DMS53 treated with DMSO at 0.1 percent for 48 hours (cell line): ENCODE data around the gene MACROD2.
A peak's percentile ranks its signal among the peaks of the same experiment; 100 is the strongest.

Source experiments
- DNase-seq: peaks from one replicate; lab custom pipeline; 2025; ENCODE audit not compliant: unreplicated experiment; lab: John Stamatoyannopoulos, UW

The MACROD2 gene

DNA sequence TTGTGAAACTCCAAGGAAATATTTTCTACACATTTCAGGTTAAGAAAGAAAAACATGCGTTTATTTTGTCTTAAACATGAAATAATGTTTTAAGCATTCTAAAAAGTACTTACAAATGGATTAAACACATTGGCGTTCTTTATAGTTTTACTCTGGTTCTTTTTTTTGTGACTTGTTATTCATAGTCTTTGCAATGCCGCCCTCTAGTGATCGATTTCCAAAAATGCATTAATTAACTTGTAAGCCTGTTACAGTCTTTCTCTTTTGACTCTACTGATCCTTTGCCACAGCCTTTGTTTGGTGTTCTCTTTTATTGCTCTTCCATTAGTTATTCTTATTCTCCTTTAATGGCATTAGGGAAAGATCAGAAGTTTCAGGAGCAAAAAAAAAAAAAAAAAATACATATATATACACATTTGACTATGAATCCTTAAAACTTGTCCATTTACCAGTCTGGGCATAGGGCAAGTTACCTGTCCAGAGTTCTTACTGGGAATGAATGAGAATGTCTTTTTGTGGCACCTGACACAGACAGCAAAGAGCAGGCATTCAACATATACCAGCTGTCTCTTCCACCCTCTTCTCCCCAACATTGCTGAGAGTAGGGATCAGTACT is 59.9 kb downstream of the MACROD2 start:
- DNase-seq = peak; percentile 63

DNA sequence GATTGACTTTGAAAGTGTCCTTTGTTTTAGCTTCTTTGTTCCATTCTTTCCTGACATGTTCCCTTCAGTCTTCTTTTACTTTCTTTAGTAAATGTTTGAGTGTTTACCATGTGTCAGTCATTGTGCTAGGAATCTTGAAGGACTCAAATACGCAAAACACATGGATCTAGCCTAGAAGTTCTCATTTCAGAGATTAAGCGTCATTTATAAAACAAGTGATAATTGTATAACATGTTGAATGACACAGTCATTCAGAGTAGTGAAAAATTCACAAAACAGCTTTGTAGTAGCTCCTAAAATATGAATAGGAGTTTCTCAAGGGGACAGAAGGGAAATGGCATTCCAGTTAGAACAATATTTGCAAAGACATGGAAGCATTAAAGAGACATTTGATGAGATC is 66.9 kb downstream of the MACROD2 start:
- no peak for DNase-seq

DNA sequence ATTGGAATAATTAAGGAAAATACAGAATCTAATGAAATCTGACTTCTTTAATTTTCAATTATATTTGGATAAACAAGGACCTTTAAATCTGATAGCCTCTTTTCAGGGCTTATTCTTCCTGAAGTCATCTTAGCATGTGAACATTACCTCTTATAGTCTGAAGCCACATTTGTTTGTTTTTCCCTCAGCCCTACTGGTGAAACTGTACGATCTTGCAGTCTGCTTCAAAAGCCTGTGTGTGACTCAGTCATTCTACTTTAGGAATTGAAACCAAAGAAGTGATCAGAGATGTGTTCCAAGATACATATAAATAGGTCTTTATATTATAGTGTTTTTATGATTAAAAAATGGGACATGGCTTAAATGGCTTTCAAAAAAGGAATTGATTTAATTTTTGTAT is 67.5 kb downstream of the MACROD2 start:
- peak; percentile 32 for DNase-seq

DNA sequence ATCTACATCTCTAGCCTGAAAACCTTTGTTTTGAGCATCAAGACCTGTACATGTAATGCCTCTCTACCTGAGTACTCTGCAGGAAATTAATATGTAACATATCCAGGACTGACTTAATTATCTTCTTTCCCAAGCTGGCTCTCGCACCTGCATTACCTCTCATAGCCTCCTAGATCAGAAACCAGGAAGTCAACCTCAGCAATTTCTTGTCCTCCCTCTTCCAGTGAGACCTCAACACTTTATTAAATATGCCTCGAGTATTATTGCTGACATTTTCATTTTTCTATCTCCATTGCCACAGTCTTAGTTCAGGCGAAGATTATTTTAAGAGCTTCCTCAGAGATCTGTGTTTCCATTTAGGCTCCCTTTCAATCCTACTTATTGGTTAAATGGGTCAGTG is 69.0 kb downstream of the MACROD2 start:
- no peak for DNase-seq

DNA sequence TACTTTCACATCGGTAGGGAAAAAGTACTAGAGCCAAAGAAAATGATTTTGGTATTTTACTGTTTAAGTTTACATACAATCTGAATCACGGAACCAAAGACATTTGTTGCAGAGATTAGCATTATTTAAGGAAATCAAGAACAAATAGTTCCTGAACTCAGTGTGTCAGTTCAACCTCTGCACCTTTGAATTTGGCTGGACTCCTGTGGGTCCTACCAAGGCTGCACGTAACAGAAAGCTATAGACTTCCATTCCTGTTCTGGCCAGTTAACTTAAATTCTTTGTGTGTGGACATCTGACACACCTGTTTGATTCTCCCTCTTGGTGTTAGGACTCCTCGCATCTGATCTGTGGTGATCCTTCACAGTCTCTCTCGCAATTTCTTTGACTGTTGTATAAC is 69.6 kb downstream of the MACROD2 start:
- no peak for DNase-seq

DNA sequence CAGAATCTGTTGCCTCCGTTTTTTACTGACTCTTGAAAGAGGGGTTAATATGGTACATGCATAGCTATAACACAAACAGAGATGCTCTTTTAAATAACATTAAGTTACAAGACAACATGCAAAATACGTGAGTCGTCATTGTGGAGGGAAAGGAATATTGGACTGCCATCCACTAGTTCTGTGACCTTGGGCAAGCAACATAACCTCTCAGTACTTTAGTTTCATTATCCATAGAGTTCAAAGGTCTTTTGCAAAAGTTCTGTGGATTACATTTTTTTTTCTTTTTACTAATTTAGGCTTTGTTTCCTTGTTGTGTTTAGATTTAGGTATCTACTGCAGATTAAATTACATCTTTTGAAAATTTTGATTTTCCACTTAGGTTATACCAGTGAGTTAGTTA is 70.5 kb downstream of the MACROD2 start:
- DNase-seq = no peak

DNA sequence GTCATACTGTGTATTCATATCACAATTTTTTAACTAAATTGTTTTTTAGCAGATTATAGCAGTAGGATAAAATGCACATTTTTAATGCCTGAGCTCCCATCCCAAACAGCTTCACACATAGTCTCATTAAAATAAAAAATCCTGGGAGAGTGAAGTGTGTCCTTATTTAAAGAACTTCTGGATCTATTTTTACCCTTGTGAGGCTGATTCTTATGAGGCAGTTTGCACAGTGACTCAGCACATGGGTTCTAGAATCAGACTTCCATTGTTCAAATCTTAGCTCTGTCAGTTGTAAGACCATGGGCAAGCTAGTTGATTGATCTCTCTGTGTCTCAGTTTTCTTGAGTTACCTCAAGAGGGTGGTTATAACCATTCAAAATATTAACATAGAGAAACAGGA is 72.3 kb downstream of the MACROD2 start:
- no peak for DNase-seq

DNA sequence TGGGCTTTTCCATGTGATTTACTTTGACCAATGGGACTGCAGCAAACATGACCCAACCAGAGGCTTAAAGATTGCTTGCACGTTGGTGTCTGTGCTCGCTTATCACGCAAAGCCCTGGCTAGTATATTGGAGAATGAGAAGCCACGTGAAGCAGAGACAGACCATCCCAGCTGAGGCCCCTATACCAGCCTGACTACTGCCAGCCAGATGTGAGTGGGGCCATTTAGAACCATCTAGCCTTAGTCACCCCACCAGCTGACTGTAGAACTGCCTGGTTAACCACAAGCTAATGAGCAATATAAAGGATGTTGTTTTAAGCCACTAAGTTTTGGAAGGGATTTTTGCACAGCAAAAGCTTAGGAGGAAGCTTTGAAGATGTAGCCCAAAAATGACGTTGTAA is 74.5 kb downstream of the MACROD2 start:
- DNase-seq = no peak

DNA sequence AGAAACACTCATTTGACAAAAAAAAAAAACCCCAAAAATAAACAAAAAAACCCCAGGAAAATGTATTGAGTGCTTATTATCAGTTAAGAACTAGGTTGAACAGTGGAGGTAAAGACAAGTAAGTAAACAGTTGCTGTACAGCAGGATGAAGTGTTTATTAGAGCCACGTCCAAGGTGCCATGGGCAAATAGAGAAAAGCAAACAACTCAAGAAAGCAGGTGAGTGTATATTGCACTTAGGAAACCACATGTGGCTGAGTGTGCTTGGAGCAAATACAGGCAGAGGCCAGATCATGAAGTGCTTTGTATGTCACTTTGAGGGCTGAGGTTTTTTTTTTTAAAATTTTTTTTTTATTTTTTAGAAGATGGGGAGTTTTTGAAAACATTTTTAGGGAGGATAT is 98.3 kb downstream of the MACROD2 start:
- peak; percentile 98 for DNase-seq

DNA sequence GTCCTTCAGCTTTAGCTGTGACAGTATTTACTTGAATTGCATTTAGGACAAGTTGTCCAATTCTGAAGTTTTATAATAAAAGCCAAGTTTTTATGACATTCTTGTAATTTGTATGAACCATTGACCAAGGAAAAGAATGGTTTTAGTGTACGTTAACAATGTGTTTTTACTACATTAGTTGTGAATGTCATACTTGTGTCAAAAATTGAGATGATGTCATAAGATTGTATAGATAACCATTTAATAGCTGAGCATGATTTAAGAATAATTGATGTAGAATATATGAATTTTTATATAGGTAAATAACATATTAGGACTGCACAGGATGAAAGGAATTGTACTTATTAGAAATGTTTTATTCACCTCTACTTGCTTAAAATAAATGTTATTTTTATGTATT is 102.9 kb downstream of the MACROD2 start:
- no peak for DNase-seq

DNA sequence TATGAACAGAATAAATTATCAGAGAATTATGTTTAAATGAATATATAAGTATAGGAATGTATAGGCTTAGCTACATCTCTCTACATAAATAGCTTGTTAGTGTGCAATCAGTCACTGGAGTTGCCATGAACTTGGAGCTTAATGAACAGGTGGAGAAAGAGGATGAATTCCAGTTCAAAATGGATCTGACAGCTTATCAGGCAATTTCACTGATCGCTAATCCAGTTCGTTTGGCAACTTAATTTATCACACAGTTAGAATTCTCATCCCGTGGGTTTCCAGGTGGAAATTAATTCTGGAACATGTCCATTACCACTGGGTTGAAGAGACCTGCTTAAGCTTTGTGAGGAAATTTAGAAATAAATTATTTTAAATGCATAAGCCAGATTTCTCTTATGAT is 118.1 kb downstream of the MACROD2 start:
- no peak for DNase-seq

DNA sequence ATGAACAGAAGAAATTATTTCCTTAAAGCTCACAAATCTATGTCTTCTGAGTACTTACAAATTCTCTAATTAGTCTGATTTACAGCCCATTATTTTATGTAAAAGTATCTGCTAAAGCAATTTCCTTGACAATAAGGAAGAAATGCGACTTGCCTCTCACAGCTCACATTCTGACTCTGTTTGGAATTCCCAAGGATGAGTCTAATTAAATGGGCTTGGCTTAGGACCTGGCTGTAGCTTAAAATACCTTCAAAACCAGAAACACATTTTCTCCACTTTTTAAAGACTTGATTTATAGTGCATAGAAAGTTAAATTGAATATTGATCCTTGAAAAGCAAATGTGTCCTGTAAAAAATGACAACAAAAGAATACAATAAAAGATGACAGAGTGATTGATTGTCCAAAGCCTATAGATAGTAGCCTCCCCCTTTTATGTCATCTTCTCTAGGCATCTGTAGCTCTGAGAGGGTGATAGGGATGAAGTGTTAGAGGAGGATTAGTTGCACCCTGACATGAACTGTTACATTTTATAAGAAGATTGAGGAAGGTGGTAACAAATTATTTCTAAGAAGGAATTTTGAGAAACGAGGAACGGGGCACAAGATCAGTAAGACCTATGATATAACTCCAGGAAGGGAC is 118.9 kb downstream of the MACROD2 start:
- no peak for DNase-seq

DNA sequence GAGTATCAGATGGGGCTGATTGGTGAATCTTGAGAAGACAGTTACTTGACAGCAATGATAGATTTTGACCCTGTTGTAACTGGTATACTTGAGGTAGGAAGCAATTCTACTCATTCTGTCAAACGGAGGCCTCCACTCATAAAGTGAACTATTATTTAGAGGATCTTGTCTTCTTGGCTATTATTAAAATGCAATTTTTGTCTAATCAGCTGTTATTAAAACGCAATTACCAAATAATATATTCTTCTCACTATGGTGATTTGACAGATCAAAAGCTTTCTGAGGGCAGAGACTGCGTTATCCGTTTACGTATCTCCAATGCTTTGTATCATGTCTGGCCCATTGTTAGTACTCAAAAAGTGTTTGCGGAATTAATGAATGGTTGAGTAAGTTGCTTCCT is 120.7 kb downstream of the MACROD2 start:
- DNase-seq = no peak

DNA sequence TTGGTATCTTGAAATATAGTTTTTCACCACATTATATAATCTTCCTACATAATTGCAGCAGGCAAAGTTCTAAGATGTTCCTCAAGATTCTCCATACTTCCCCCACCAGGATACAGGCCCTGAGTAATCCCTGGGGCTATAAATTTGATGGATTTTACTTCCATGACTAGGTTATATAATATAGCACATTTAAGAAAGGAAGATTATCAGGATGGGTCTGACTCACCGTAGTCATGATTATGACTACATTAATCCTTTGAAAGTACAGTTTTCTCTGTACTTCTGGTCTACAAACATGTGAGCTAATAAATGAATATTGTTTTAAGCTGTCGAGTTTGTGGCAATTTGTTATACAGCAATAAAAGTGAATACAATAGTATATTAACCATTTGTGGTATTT is 122.5 kb downstream of the MACROD2 start:
- no peak for DNase-seq

DNA sequence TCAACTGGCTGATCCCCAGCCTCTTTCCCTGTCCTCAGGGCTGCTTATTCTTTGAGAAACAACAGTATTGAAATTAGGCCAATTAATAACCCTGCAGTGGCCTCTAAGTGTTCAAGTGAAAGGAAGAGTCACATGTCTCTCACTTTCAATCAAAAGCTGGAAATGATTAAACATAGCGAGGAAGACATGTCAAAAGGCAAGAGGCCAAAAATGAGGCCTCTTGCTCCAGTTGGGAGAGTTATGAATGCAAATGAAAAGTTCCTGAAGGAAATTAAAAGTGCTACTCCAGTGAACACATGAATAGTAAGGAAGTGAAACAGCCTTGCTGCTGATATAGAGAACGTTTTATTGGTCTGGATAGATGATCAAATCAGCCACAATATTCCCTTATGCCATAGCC is 131.5 kb downstream of the MACROD2 start:
- no peak for DNase-seq

DNA sequence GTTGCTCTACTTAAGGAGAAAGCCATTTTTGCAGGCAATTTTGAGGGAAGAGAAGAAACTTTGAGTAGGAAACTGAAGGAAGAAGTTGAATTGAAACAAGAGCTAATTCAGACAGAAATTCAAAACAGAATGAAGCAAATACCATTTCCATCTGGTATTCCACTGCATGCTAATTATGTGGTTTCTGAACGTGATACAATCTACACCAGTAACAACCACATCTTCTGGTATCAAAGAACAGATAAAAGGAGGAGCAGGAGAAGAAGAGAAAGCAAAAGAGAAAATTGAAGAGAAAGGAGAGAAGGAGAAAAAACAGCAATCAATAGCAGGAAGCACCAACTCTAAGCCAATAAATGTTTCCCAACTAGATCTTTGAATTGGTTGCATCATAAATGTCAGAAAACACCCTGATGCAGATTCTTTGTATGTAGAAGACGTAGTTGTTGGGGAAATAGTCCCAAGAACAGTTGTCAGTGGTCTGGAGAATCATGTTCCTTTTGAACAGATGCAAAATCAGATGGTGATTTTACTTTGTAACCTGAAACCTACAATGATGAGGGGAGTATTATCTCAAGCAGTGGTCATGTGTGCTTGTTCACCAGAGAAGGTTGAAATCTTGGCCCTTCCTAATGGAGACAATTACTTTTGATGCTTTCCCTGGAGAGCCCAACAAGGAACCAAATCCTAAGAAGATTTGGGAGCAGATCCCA is 132.4 kb downstream of the MACROD2 start:
- DNase-seq = no peak

DNA sequence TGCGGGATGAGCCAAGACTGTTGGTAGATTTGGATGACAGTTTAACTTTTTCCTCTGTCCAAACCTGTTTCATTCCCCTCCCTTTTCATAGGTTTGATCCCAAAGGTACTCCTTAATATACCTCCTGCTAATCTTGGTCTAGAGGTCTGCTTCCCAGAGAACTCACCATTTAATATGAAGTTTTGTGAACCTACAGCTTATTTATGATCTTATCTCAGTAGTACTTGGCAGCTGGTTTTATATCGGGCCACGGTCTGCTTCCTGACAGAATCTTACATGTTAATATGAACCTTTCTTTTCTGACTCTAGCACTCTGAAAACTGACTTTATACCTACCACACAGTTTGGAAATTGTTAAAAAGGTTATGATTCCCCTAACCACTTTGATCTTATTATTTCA is 138.7 kb downstream of the MACROD2 start:
- no peak for DNase-seq

DNA sequence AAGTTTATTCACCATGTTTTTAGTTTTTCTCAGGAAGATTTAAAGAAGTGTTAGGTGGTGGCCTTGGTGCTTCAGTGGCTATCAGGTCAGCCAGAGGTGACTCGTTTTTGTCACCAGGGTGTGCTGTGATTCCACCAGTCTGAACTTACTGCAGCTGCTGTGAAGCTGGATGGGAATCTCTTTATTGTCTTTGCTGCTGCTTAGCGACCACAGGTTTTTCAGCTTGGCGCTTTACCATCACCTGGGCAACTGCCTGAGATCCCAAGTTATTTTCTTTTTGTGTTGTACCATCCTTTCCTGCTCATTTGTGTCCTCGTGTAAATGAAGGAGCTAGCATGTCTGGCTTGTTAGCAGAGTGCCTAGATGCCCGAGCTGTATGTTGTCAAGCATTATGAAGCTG is 146.9 kb downstream of the MACROD2 start:
- DNase-seq = peak; percentile 73

DNA sequence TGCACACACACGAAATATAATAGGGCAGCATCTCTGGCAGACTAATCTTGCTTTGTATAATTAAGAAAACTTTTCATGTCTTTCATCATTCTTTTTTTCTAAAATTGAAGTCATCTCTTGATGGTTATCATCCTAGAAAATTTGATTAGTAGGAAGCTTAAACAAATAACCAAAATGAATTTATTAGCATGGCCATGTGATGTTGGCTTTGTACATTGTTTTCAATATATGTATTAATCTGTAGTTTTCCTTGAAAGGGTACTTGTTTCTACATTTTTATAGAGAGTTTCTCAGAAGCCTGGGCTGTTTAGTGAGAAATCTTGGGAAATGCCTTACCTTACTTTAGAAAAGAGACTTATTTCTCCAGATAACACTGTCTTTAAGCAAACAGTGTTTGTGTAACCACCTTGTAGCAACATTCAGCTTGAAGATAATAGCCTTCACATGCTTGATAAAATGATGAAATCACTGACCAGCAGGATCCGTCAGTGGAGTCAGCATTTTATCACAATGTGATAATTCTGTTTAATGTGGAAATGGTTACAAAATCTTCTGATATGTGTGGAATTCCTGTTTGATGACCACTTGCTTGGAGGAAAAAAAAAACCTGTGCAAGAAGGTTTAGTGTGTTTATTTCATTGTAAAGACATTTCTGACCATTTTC is 147.8 kb downstream of the MACROD2 start:
- DNase-seq = no peak

DNA sequence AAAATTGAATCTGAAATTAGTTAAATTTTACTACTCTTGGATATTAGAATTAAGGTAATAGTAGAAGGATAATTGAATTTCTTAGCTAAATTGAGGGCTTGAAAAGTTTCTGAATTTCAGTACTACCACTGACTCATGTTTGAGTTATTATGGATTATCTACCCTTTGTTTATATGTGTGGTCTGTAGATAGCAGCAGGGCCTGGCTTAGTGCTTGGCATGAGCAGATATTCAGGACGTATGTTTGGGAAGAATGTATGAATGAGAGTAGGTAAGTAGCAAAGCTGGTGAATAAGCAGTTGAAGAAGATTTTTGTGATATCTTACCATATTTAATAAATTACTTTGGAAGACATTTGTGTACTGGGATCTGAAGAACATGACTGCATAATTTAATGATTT is 152.7 kb downstream of the MACROD2 start:
- DNase-seq = no peak

DNA sequence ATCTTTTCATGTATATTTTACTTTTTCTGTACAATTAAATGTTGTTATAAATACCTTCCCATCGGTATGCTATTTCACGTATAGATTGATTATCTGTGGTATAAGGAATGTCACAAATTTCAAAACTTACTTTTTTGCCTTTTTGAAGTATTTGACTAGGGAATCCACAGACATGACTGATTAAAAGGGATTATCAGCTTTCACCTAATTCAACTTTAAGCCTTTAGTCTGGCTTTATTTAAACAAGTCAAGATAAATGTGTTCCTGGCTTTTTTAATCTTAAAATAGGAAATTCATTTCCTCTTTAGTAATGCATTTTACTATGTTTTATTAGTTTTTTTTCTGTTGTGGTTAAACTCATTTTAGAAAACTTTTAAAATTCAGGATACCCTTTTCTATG is 160.0 kb downstream of the MACROD2 start:
- DNase-seq = no peak

DNA sequence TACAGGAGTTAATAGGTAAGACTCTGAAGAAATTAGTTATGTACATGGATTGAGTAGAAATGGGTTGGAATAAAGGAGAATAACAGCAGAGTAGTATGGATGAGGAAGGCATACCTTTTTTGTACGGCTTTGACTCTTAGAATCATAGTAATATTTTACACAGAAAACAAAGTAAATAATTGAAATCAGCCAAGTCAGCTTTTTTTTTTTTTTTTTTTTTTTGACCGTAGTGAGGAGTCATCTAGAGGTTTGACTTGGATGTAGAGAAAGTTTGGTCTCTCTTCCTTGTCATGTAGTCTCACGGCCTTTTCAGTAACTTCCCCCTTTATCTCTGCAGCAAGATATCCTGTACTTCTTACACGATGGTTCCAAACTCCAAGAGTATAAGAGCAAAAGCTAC is 183.2 kb downstream of the MACROD2 start:
- DNase-seq = no peak
